Ramos (cell line): ENCODE results near the gene PSD.

ENCODE experiments used
- in situ Hi-C: fragments of 300-500 bp; cut with MboI; formaldehyde crosslinking; loops from one replicate; pipeline ENCODE4 v1.14.3; 2022; ENCODE audit warnings: low sequenced_read_pairs; ENCODE audit not compliant: unreplicated experiment

Gene PSD

DNA sequence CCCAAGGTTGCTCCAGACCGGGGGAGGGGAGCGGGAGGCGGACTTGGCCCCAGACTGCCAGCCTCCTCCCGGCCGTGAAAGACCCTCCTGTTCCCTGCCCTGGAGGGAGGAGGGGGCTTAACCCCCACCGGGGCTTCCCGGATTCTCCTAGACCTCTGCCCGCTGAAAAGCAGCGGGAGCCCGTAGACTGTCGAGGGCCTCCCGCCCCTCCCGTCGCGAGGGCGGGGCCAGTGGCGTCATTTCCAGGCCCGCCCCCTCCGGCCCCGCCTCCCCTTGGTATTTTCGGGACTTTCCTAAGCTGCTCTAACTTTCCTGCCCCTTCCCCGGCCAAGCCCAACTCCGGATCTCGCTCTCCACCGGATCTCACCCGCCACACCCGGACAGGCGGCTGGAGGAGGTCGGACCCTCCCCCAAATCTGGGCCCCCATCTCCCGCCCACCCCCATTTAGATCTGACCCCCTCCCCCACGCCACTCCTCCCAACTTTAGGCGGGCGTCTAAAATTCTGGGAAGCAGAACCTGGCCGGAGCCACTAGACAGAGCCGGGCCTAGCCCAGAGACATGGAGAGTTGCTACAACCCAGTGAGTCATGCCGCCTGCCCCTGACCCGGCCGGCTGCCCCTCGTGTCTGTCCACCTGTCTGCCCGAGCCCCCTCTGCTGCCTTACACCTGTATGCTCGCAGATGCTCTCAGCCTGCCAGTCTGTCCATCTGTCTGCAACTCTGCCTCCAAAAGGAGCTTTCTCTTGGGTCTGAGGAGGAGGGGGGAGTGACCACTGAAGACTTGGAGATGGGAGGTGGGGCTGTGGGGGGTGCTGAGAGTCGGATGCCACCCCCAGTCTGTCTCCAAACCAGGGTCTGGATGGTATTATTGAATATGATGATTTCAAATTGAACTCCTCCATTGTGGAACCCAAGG is 22.9 kb downstream of the PSD start, which contains the start of gene NFKB2:
NFKB2 (plus strand) TSS at position 306 of the 917 bp plus-strand sequence; CDS start at position 561, 255 bp downstream.
- in situ Hi-C loops = loop anchor here (10.0 kb wide), 1 partner anchor 189 kb away; no protein-coding TSS in a partner anchor

GRCh38 chr10:102394801-102395399 is 23.7 kb downstream of the PSD start:
- in situ Hi-C loops = loop anchor here (10.0 kb wide), 1 partner anchor 190 kb away; no protein-coding TSS in a partner anchor

- in situ Hi-C loops = loop anchor here (10.0 kb wide), 1 partner anchor 191 kb away; no protein-coding TSS in a partner anchor
These were observed 24.3 kb downstream of the PSD start for GRCh38 chr10:102394079-102394800.

- in situ Hi-C loops = loop anchor here (10.0 kb wide), 1 partner anchor 191 kb away; no protein-coding TSS in a partner anchor
These were observed 25.0 kb downstream of the PSD start for GRCh38 chr10:102393411-102394078.

DNA sequence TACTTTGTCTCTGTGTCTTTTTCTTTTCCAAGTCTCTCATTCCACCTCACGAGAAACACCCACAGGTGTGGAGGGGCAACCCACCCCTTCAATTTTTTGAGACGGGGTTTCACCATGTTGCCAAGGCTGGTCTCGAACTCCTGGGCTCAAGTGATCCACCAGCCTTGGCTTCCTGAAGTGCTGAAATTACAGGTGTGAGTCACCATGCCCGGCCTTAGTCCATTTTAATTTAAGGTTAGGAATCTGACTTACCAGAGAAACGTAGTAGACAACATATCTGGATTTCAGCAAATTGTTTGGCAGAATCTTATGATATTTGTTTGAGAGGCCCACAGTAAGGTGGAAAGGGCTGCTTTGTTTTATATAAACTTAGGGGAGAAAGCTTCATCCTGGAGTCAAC is 26.3 kb downstream of the PSD start:
- in situ Hi-C loops = loop anchor here (10.0 kb wide), 1 partner anchor 192 kb away; no protein-coding TSS in a partner anchor

DNA sequence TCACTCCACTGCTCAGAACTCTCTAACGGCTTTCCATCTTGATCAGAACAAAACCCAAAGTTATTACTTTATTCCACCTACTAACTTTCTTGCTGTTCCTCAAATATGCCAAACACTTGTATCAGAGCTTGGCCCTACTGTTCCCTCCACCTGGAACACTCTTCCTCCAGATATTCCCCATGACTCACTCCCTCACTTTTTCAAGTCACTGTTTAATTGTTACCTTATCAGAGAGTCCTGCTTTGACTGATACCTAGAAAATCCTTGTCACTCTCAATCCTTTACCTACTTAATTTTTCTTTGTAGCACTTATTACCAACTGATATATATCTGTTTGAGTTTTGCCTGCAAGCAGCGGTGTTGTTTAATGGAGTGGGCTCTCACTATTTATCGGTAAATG is 28.7 kb downstream of the PSD start:
- in situ Hi-C loops = loop anchor here (10.0 kb wide), 1 partner anchor 195 kb away; no protein-coding TSS in a partner anchor

DNA sequence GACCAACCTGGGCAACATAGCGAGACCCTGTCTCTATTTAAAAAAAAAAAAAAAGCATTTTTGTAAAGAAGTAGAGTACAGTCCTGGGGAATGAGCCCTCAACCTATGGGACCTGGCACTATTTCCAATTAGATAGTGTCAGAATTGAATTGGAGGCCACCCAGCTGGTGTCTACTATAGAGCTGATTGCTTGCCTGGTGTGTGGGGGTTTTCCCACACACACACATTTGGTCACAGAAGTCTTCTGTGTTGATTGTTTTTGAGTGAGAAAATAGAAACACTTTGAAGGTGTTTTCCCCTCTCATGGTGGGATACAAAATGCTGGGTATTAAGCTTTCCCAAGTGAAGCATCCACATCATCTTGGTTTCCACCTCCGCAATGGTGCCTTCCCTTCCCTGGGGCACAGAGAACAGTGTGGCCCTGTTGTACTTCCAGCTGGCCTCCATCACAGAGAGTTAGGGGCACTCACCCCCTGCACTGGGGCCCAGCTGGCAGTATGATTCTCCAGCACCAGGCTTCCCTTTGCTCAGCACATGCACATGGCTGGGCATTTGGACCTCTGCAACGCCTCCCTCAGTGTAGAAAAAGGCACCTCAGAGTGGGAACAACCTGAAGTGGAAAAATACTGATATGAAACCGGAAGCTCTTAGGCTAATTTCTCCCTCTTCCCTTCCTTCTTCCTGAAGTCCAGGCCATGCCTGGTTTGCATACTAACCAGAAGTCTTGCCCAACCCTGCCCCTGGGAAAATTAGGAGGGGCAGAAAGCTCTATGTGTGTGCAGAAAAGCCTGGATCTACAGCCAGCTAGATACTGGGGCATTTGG is 33.8 kb downstream of the PSD start:
- in situ Hi-C loops = no loop called here

- in situ Hi-C loops = no loop called here
These were observed 34.5 kb downstream of the PSD start for GRCh38 chr10:102384053-102384452.

- in situ Hi-C loops = no loop called here
These were observed 35.7 kb downstream of the PSD start for GRCh38 chr10:102382871-102383270.

- in situ Hi-C loops = no loop called here
These were observed 36.6 kb downstream of the PSD start for GRCh38 chr10:102381983-102382382.

- in situ Hi-C loops = no loop called here
These were observed 39.2 kb downstream of the PSD start for GRCh38 chr10:102379383-102379782.

- in situ Hi-C loops = no loop called here
These were observed 41.7 kb downstream of the PSD start for GRCh38 chr10:102376901-102377300.

DNA sequence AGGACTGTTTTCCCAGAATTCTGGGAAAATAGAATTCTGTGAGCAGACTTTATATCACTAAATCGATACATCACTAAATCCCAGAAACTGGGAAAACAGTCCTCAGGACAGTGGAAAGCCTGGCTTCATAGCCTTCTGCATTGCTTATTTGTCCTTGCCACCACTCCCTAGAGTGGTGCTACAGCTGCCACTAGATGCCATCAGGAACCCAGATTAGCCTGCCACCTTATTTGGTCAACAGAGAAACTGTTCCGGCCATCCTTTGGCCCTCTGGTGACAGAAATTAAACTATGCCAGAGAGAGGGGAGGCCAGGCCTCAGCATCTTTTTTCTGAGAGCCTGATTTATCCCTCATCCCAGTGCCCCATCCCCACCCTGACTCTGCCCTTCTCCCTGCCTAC is 42.7 kb downstream of the PSD start:
- in situ Hi-C loops = no loop called here

GRCh38 chr10:102375250-102375649 is 43.3 kb downstream of the PSD start:
- in situ Hi-C loops = no loop called here

DNA sequence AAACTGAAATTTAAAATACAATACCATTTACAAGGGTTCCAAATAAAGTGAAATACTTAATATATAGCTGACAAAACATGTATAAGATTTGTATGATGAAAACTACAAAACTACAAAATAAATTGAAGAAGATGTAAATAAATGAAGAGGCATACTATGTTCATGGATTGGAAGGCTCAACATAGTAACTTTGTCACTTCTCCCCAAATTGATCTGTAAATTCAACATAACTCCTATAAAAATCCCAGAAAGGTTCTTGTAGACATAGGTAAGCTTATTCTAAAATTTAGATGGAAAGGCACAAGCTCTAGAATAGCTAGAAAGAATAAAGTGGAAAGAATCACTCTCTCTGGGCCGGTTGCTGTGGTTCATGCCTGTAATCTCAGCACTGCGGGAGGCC is 47.3 kb downstream of the PSD start:
- in situ Hi-C loops = no loop called here

DNA sequence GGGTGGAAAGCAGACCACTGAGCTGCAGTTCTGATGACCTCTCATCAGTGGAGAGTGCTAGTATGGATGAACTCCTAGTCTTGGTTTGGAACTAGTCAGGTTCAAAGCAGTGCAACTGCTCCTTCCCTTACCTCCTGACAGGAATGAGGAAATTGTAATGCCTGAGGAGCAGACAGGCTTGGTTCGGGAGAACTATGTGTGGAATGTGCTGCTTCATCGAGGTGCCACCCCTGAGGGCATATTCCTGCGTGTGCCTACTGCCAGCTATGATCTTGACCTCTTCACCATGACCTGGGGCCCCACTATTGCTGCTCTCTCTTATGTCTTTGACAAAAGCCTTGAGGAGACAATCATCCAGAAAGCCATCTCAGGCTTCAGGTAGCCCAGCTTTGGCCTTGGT is 50.5 kb downstream of the PSD start:
- in situ Hi-C loops = no loop called here

GRCh38 chr10:102367441-102367840 is 51.1 kb downstream of the PSD start:
- in situ Hi-C loops = no loop called here

GRCh38 chr10:102358712-102359382 is 59.7 kb downstream of the PSD start:
- in situ Hi-C loops = no loop called here
